ENCODE results near the gene ZFR2. TPM values are rescaled to one million over a fixed set of nuclear protein-coding genes. Genes with fewer than 3 reads are reported as not detected.
A peak's percentile ranks its signal among the peaks of the same experiment; 100 is the strongest.

ZFR2 gene
- total RNA-seq, 4 donors from 2014 or later = not detected

DNA sequence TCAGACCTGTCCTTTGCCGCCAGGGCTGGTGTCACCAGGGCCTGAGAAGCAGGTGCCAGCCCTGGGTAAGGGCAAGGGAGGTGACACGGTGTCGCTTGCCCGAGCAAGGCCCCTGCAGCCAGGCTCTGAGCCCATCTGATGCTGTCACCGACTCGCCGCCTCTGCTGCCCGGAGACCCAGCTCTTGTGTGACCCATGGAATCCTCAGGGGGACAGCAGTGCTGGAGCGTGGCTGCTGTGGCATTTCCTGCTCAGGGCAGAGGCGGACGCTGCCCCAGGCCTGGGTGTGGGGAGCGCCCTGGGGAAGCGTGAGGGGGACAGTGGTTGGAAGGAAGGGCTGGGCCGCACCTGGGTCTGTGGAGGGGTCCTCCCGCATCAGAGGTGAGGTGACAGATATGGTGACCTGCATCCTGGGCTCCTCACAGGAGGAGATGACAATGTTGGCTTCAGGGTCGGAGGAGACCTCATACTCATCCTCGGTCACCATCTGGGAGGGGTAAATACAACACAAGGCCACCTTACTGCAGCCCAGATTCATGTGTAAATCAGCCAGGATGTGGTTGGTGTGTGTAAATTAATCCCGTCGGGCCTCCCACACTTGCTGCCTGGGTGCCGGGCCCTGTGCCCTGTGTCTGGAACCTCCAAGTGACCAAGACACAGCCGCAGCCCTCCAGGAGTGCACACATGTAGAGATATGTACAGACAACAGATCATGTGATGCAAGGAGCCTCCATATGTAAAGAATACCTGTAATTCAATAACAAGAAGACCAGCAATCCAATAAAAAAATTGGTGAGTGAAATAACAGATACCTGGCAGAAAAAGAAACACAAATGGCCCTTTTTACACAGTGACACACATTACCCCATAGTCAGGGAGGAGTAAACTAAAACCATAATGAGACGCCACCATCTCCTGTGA, 55.1 kb downstream of the ZFR2 start:
- no peak overlapping the region for H3K4me3 ChIP-seq
- H3K27ac ChIP-seq = peak overlapping the region in 1 of 4 donors; percentile 56
- intact Hi-C loops (cut with DNase I; ENCODE audit: low total_unique reads) = no loop called here
- in situ Hi-C loops (cut with MboI; ENCODE audit: low pct_ligation_motif_present in 1 of 4, low pct_unique_long_range_greater_than_20kb in 1 of 4, low sequenced_read_pairs in 3 of 4) = no loop called here
- DNase-seq = no peak
- peaks cover 0 to 10% (median 0%) of the 10 kb centered on the region in 4 donors for H3K4me1 ChIP-seq
- H3K9me3 ChIP-seq = no peaks in the 10 kb centered on the region
- WGBS, 2 donors (ENCODE audit: low coverage in 1 of 2) = 82% methylated on average over 22 of the region's 22 CpGs; no CpG with 5 or more reads in 1 of the 2 donors
- H3K36me3 ChIP-seq = no peaks in the 10 kb centered on the region
- TF ChIP-seq, protein P1, sequence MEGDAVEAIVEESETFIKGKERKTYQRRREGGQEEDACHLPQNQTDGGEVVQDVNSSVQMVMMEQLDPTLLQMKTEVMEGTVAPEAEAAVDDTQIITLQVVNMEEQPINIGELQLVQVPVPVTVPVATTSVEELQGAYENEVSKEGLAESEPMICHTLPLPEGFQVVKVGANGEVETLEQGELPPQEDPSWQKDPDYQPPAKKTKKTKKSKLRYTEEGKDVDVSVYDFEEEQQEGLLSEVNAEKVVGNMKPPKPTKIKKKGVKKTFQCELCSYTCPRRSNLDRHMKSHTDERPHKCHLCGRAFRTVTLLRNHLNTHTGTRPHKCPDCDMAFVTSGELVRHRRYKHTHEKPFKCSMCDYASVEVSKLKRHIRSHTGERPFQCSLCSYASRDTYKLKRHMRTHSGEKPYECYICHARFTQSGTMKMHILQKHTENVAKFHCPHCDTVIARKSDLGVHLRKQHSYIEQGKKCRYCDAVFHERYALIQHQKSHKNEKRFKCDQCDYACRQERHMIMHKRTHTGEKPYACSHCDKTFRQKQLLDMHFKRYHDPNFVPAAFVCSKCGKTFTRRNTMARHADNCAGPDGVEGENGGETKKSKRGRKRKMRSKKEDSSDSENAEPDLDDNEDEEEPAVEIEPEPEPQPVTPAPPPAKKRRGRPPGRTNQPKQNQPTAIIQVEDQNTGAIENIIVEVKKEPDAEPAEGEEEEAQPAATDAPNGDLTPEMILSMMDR (IDR thresholded peaks at IDR 0.05) = no peak
- TF ChIP-seq POLR2AphosphoS5 (IDR thresholded peaks at IDR 0.05) (no peak), EP300 (IDR thresholded peaks at IDR 0.05; ENCODE audit: low read depth) (no peak), POLR2A (IDR thresholded peaks at IDR 0.05) (no peak)
- H3K27me3 ChIP-seq = no peaks in the 10 kb centered on the region

DNA sequence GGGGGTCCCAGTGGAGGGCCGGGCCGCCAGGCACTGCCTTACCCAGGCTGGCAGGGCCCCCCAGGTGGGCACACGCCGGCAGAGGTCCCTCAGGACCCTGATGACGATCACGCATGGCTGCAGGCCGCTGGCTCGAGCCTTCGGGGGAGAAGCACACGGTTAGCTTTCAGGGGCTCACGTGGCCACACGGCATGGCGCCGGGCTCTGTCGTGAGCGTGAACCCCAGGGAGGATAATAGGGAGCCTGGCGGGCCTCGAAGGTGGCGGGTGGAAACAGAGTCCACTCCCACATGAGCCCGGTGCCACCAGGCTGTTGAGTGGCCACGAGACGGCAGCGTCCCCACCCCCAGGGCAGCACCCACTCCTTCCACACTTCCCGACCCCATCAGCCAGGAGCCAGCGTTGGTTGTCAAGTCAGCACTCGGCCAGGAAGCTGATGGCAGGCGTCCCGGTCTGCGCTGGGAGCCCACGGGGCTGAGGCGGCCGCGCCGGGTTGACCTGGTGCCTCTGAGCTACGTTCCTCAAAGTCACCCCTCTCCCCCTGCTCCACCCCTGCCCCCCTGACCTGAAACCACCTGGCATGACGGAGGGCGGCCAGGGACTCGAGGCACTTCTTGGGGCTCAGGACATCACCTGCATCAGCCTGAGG, 58.0 kb downstream of the ZFR2 start:
- H3K4me1 ChIP-seq = peaks cover 0 to 10% (median 0%) of the 10 kb centered on the region in 4 donors
- intact Hi-C loops (cut with DNase I; ENCODE audit: low total_unique reads) (no loop called here), in situ Hi-C loops (cut with MboI; ENCODE audit: low pct_ligation_motif_present in 1 of 4, low pct_unique_long_range_greater_than_20kb in 1 of 4, low sequenced_read_pairs in 3 of 4) (no loop called here)
- no peak overlapping the region for H3K27ac ChIP-seq
- no peaks in the 10 kb centered on the region for H3K9me3 ChIP-seq
- H3K4me3 ChIP-seq = no peak overlapping the region
- no peak for DNase-seq
- 72% methylated on average over 36 of the region's 38 CpGs; no CpG with 5 or more reads in 1 of the 2 donors for WGBS, 2 donors (ENCODE audit: low coverage in 1 of 2)
- H3K27me3 ChIP-seq = no peaks in the 10 kb centered on the region
- TF ChIP-seq EP300 (IDR thresholded peaks at IDR 0.05; ENCODE audit: low read depth) (no peak), POLR2AphosphoS5 (IDR thresholded peaks at IDR 0.05) (no peak), POLR2A (IDR thresholded peaks at IDR 0.05) (no peak)
- TF ChIP-seq, protein P1 (IDR thresholded peaks at IDR 0.05) = no peak
- no peaks in the 10 kb centered on the region for H3K36me3 ChIP-seq

DNA sequence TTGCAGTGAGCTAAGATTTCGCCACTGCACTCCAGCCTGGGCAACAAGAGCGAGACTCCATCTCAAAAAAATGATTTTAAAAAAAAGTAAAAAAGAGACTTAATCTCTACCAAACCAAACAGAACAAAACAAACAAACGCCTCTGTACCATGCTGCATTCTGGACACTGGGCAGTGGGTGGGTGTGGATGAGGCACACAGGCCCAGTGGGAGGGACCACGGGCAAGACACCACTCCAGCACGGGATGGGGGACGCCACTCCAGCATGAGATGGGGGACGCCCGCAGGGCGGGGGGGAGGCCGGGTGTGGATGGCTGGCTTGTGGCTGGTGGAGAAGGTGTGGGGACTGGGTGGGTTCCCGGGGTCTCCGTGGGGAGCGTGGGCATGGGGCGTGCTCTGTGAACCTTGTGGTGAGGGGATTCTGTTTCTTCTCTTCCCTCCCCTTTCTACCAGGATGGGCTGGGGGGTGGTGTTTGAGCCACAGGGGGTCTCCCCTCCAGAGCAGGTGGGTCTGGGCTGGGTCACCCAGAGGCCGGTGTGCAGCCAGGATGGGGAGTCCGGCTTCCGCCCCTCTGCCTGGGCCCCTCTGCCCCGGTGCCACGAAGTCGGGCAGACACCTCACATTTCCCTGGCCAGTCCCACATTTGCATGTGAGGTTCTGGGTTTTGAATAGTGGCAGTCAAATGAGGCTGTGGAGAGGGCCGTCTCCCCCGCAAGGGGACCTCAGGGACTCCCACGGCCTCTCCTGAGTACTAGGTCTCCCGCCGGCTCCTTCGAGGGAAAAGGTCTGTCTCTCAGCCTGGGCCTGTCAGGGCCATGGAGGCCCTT, 58.7 kb downstream of the ZFR2 start:
- Histone ChIP-seq H3K9me3 (no peaks in the 10 kb centered on the region), H3K4me3 (no peak overlapping the region), H3K36me3 (no peaks in the 10 kb centered on the region), H3K27me3 (no peaks in the 10 kb centered on the region), H3K27ac (no peak overlapping the region), H3K4me1 (peaks cover 0 to 10% (median 0%) of the 10 kb centered on the region in 4 donors)
- intact Hi-C loops (cut with DNase I; ENCODE audit: low total_unique reads) (no loop called here), in situ Hi-C loops (cut with MboI; ENCODE audit: low pct_ligation_motif_present in 1 of 4, low pct_unique_long_range_greater_than_20kb in 1 of 4, low sequenced_read_pairs in 3 of 4) (no loop called here)
- 65 to 77% methylated on average over 6 to 25 of the region's 26 CpGs for WGBS, 2 donors (ENCODE audit: low coverage in 1 of 2)
- no peak for TF ChIP-seq POLR2AphosphoS5 (IDR thresholded peaks at IDR 0.05)
- TF ChIP-seq, protein P1 (IDR thresholded peaks at IDR 0.05) = no peak
- TF ChIP-seq POLR2A (IDR thresholded peaks at IDR 0.05) = no peak
- TF ChIP-seq EP300 (IDR thresholded peaks at IDR 0.05; ENCODE audit: low read depth) = no peak
- no peak for DNase-seq

Data from transverse colon (tissue), 4 donors.